ENCODE measurements around the gene IFRD2. TPM values are rescaled to one million over a fixed set of nuclear protein-coding genes. Genes with fewer than 3 reads are reported as not detected.

IFRD2 gene
- total and polyA plus RNA-seq, 9 of the 15 experiments (the other 6 are each of a cell fraction or from before 2014, with no cell fraction given): 30.5 to 115 (median 52.8) TPM

DNA sequence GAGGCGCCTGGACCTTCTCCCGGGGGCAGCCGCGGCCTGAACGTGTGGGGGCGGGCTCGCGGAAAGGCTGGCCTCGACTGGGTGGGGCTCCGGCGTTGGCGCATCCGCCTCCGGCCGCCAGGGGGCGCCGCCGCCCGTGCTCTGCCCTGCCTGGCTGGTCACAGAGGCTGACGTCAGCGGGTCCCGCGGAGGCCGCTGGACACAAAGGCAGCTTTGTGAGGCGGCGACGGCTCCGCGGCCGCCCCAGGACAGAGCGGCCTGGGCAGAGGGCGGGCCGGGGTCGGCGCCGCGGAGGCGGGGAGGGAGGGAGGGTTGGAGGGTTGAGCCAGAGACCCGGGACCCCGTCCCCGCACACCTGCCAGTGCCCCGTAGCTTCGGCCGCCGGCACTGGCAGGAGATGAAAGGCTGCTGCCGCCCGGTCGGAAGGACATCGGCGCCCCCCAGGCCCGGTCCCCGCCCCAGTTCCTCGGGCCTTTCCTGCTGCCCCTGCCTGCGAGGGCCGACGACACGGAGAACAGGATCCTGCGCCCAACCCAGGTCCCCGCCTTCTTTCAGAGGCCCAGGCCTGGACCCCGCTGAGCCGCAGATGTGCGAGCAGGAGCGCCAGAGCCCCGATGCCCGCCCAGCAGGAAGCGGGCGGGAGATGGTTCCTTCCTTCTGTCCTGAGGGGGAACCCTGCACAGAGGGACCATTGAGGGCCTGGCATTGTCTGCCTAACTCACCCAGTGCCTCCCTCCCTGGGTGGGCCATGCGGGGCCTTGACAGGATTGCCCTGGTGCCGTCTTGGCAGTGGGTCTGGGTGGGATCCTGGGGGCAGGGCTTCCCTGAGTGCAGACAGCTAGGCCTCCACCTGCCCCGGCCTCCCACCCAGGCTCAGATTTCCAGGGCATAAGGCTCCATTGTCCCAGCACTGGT is 31.9 kb downstream of the IFRD2 start:
- POLR2A ChIA-PET: interaction anchor here (0.5 to 1.7 kb wide), 6 partner anchors 12 to 1882 kb away, joined by 3 to 8 read pairs (median 4); no protein-coding TSS in a partner anchor
- no peaks in the 10 kb centered on the region for H3K9me1 ChIP-seq (ENCODE audit: control insufficient read depth, insufficient read depth, low read length)
- H3K79me2 ChIP-seq (ENCODE audit: control insufficient read depth, insufficient read depth, low read length): peaks cover 3% of the 10 kb centered on the region; the same call in 1 of the 3 replicates
- H4K20me1 ChIP-seq (replicated peaks; ENCODE audit: control insufficient read depth, insufficient read depth, low read length): no peaks in the 10 kb centered on the region
- DNase-seq (ENCODE audit: extremely low read depth in 1 of 4, low spot score in 3 of 4): peak; percentile 90 to 92 (median 91)
- H3K27me3 ChIP-seq (ENCODE audit: control insufficient read depth in 2 of 2, insufficient read depth in 2 of 2, low read length in 2 of 2): no peaks in the 10 kb centered on the region
- FAIRE-seq: peak; percentile 62
- 9% methylated on average over 26 of the region's 70 CpGs for WGBS (ENCODE audit: insufficient coverage, low coverage, missing lambda C conversion rate)
- peaks cover 6 to 37% of the 10 kb centered on the region in 2 experiments; a peak in 4 of 5 replicates for H3K4me1 ChIP-seq (replicated peaks in 1 of 2; ENCODE audit: control insufficient read depth in 2 of 2, insufficient read depth in 2 of 2, low read length in 2 of 2)
- peaks cover 4% of the 10 kb centered on the region; the same call in 1 of the 2 replicates for H3K9me3 ChIP-seq (replicated peaks; ENCODE audit: control insufficient read depth, insufficient read depth, low read depth, low read length)
- peak overlapping the region; percentile 73 to 94 for H3K9ac ChIP-seq (ENCODE audit: insufficient read depth in 1 of 2, low read depth in 2 of 2, low read length in 2 of 2)
- H2AFZ ChIP-seq (ENCODE audit: low read depth, low read length): peak overlapping the region; percentile 84
- H3K4me2 ChIP-seq (ENCODE audit: insufficient read depth, low read length): peak overlapping the region; percentile 82
- H3K4me3 ChIP-seq: peak overlapping the region; percentile 58
- peak; percentile 97 for ATAC-seq
- in situ Hi-C loops (cut with MboI): no loop called here
- H3K27ac ChIP-seq (ENCODE audit: extremely low read depth, low read depth, low read length): peak overlapping the region; percentile 84
- intact Hi-C loops (cut with micrococcal nuclease): no loop called here
- BruUV-seq (replicated peaks): TSS peak; percentile 35
- peaks cover 23% of the 10 kb centered on the region; the same call in 2 of the 3 replicates for H3K36me3 ChIP-seq (ENCODE audit: control insufficient read depth, insufficient read depth, low read length)
- CTCF ChIA-PET (ENCODE audit: low intra/inter-chr PET ratio): interaction anchor here (0.9 to 1.7 kb wide), 5 partner anchors 12 to 282 kb away, joined by 3 to 7 read pairs (median 5); no protein-coding TSS in a partner anchor
- TF ChIP-seq, protein P1, sequence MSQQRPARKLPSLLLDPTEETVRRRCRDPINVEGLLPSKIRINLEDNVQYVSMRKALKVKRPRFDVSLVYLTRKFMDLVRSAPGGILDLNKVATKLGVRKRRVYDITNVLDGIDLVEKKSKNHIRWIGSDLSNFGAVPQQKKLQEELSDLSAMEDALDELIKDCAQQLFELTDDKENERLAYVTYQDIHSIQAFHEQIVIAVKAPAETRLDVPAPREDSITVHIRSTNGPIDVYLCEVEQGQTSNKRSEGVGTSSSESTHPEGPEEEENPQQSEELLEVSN (IDR thresholded peaks at IDR 0.05; ENCODE audit: borderline replicate concordance in 1 of 2, extremely low read depth in 1 of 2, insufficient read depth in 1 of 2, insufficient read length in 1 of 2, low read depth in 1 of 2, low read length in 1 of 2, poor library complexity in 1 of 2, severe bottlenecking in 1 of 2): peak in 1 of 2 experiments; percentile 39
- TF ChIP-seq TCF7 (IDR thresholded peaks at IDR 0.05; ENCODE audit: borderline replicate concordance): peak; percentile 69; the same call in 1 of the 2 replicates
- TF ChIP-seq KDM2B (CRISPR knock-in tag; IDR thresholded peaks at IDR 0.05): no peak
- TF ChIP-seq SP1 (CRISPR knock-in tag; IDR thresholded peaks at IDR 0.05): peak; percentile 80; the same call in 1 of the 2 replicates
- no peak for TF ChIP-seq SLC30A9 (CRISPR knock-in tag; IDR thresholded peaks at IDR 0.05)
- no peak for TF ChIP-seq ZNF146 (CRISPR knock-in tag; IDR thresholded peaks at IDR 0.05; ENCODE audit: unreplicated experiment)
- TF ChIP-seq ZC3H8 (IDR thresholded peaks at IDR 0.05): no peak
- TF ChIP-seq, protein P2, sequence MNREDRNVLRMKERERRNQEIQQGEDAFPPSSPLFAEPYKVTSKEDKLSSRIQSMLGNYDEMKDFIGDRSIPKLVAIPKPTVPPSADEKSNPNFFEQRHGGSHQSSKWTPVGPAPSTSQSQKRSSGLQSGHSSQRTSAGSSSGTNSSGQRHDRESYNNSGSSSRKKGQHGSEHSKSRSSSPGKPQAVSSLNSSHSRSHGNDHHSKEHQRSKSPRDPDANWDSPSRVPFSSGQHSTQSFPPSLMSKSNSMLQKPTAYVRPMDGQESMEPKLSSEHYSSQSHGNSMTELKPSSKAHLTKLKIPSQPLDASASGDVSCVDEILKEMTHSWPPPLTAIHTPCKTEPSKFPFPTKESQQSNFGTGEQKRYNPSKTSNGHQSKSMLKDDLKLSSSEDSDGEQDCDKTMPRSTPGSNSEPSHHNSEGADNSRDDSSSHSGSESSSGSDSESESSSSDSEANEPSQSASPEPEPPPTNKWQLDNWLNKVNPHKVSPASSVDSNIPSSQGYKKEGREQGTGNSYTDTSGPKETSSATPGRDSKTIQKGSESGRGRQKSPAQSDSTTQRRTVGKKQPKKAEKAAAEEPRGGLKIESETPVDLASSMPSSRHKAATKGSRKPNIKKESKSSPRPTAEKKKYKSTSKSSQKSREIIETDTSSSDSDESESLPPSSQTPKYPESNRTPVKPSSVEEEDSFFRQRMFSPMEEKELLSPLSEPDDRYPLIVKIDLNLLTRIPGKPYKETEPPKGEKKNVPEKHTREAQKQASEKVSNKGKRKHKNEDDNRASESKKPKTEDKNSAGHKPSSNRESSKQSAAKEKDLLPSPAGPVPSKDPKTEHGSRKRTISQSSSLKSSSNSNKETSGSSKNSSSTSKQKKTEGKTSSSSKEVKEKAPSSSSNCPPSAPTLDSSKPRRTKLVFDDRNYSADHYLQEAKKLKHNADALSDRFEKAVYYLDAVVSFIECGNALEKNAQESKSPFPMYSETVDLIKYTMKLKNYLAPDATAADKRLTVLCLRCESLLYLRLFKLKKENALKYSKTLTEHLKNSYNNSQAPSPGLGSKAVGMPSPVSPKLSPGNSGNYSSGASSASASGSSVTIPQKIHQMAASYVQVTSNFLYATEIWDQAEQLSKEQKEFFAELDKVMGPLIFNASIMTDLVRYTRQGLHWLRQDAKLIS (CRISPR knock-in tag; IDR thresholded peaks at IDR 0.05): no peak
- no peak for TF ChIP-seq RBM15 (IDR thresholded peaks at IDR 0.05; ENCODE audit: insufficient read depth, low read length)
- TF ChIP-seq PCBP2 (IDR thresholded peaks at IDR 0.05; ENCODE audit: low read depth, low read length, poor library complexity, severe bottlenecking): no peak
- no peak for TF ChIP-seq PTBP1 (IDR thresholded peaks at IDR 0.05; ENCODE audit: low read depth, low read length)
- TF ChIP-seq RAD21 (CRISPR knock-in tag; conservative IDR thresholded peaks at IDR 0.05 in 1 of 2, IDR thresholded peaks at IDR 0.05 in 1 of 2): peak; percentile 54 to 61; a peak in 3 of 4 replicates
- TF ChIP-seq KLF16 (IDR thresholded peaks at IDR 0.05): peak; percentile 31; the same call in 1 of the 2 replicates
- TF ChIP-seq NONO (IDR thresholded peaks at IDR 0.05; ENCODE audit: low read depth in 2 of 2, low read length in 1 of 2): no peak
